ENCODE measurements around the gene DYRK1A. TPM values are rescaled to one million over a fixed set of nuclear protein-coding genes. Genes with fewer than 3 reads are reported as not detected.
"Not testable (repeated sequence)": the region's sequence is repeated elsewhere in the genome, so short reads cannot be mapped to it uniquely, and the experiment has no call there.

Gene DYRK1A
- total RNA-seq (2014; rRNA removed; shearing (Covaris generic); ENCODE audit: low replicate concordance): 18.2 and 28.2 TPM in 2 replicates

- no peaks in the 10 kb centered on the region for H3K9me3 ChIP-seq
- peak within 1 kb of the TSS; percentile 97 for H3K4me3 ChIP-seq
- DNase-seq: peak; percentile 99
- no peaks in the 10 kb centered on the region for H3K27me3 ChIP-seq
- no peaks in the 10 kb centered on the region; the same call in 1 of the 2 replicates for H3K36me3 ChIP-seq
Measured at GRCh38 chr21:37366482-37367316, at the start of gene DYRK1A. TSS of gene DYRK1A (plus strand) at chr21:37366773. CDS start at chr21:37420375, 53,602 bp downstream.

- H3K4me3 ChIP-seq: no peak overlapping the region
- no peaks in the 10 kb centered on the region for H3K27me3 ChIP-seq
- peaks cover 2% of the 10 kb centered on the region; the same call in 1 of the 2 replicates for H3K9me3 ChIP-seq
- no peak for DNase-seq
- H3K36me3 ChIP-seq: no peaks in the 10 kb centered on the region
Measured at GRCh38 chr21:37319551-37319950, 47.0 kb upstream of the DYRK1A start.

GRCh38 chr21:37322084-37322483 is 44.5 kb upstream of the DYRK1A start:
- Histone ChIP-seq H3K4me3 (no peak overlapping the region), H3K36me3 (no peaks in the 10 kb centered on the region), H3K27me3 (no peaks in the 10 kb centered on the region), H3K9me3 (0 out of 2 replicates have a peak, but pooled peaks cover 2% of the 10 kb centered on the region)
- DNase-seq: no peak

- Histone ChIP-seq H3K36me3 (no peaks in the 10 kb centered on the region), H3K4me3 (no peak overlapping the region), H3K27me3 (no peaks in the 10 kb centered on the region), H3K9me3 (no peaks in the 10 kb centered on the region)
- DNase-seq: no peak
Measured at GRCh38 chr21:37324558-37324957, 42.0 kb upstream of the DYRK1A start.

- not testable (repeated sequence) for H3K36me3 ChIP-seq, H3K4me3 ChIP-seq, H3K27me3 ChIP-seq, H3K9me3 ChIP-seq, DNase-seq
Measured at GRCh38 chr21:37328147-37328546, 38.4 kb upstream of the DYRK1A start.

GRCh38 chr21:37331411-37331810 is 35.2 kb upstream of the DYRK1A start:
- H3K4me3 ChIP-seq: no peak overlapping the region
- H3K9me3 ChIP-seq: no peaks in the 10 kb centered on the region; the same call in 1 of the 2 replicates
- H3K36me3 ChIP-seq: no peaks in the 10 kb centered on the region
- no peaks in the 10 kb centered on the region for H3K27me3 ChIP-seq
- no peak for DNase-seq

- no peaks in the 10 kb centered on the region for H3K27me3 ChIP-seq
- DNase-seq: no peak
- H3K4me3 ChIP-seq: no peak overlapping the region
- H3K36me3 ChIP-seq: no peaks in the 10 kb centered on the region
- peaks cover 5% of the 10 kb centered on the region; the same call in 1 of the 2 replicates for H3K9me3 ChIP-seq
Measured at GRCh38 chr21:37335053-37335452, 31.5 kb upstream of the DYRK1A start.

GRCh38 chr21:37337179-37337578 is 29.4 kb upstream of the DYRK1A start:
- no peak overlapping the region for H3K4me3 ChIP-seq
- H3K27me3 ChIP-seq: no peaks in the 10 kb centered on the region
- no peak for DNase-seq
- H3K9me3 ChIP-seq: peaks cover 5% of the 10 kb centered on the region; the same call in 1 of the 2 replicates
- no peaks in the 10 kb centered on the region for H3K36me3 ChIP-seq

- no peak for DNase-seq
- no peak overlapping the region for H3K4me3 ChIP-seq
- H3K36me3 ChIP-seq: no peaks in the 10 kb centered on the region
- no peaks in the 10 kb centered on the region for H3K27me3 ChIP-seq
- H3K9me3 ChIP-seq: peaks cover 5% of the 10 kb centered on the region; the same call in 1 of the 2 replicates
Measured at GRCh38 chr21:37337831-37338230, 28.7 kb upstream of the DYRK1A start.

GRCh38 chr21:37338671-37339551 is 27.7 kb upstream of the DYRK1A start:
- H3K4me3 ChIP-seq: no peak overlapping the region
- H3K9me3 ChIP-seq: peaks cover 5% of the 10 kb centered on the region; the same call in 1 of the 2 replicates
- no peaks in the 10 kb centered on the region for H3K27me3 ChIP-seq
- no peaks in the 10 kb centered on the region for H3K36me3 ChIP-seq
- peak; percentile 84 for DNase-seq

- Histone ChIP-seq H3K36me3 (no peaks in the 10 kb centered on the region), H3K4me3 (no peak overlapping the region), H3K27me3 (no peaks in the 10 kb centered on the region), H3K9me3 (peaks cover 5% of the 10 kb centered on the region; the same call in 1 of the 2 replicates)
- no peak for DNase-seq
Measured at GRCh38 chr21:37339552-37339939, 27.0 kb upstream of the DYRK1A start.

GRCh38 chr21:37341254-37341960 is 25.2 kb upstream of the DYRK1A start:
- H3K9me3 ChIP-seq: peaks cover 5% of the 10 kb centered on the region; the same call in 1 of the 2 replicates
- no peaks in the 10 kb centered on the region for H3K27me3 ChIP-seq
- no peaks in the 10 kb centered on the region for H3K36me3 ChIP-seq
- no peak for DNase-seq
- no peak overlapping the region for H3K4me3 ChIP-seq

GRCh38 chr21:37342046-37342632 is 24.4 kb upstream of the DYRK1A start:
- no peak for DNase-seq
- Histone ChIP-seq H3K4me3 (no peak overlapping the region), H3K27me3 (no peaks in the 10 kb centered on the region), H3K36me3 (no peaks in the 10 kb centered on the region), H3K9me3 (peaks cover 1% of the 10 kb centered on the region; the same call in 1 of the 2 replicates)

- Histone ChIP-seq H3K9me3 (peaks cover 26% of the 10 kb centered on the region), H3K4me3 (no peak overlapping the region), H3K27me3 (no peaks in the 10 kb centered on the region), H3K36me3 (no peaks in the 10 kb centered on the region)
- no peak for DNase-seq
Measured at GRCh38 chr21:37346841-37347430, 19.6 kb upstream of the DYRK1A start.

- Histone ChIP-seq H3K9me3 (peaks cover 26% of the 10 kb centered on the region), H3K27me3 (no peaks in the 10 kb centered on the region), H3K4me3 (no peak overlapping the region), H3K36me3 (no peaks in the 10 kb centered on the region)
- no peak for DNase-seq
Measured at GRCh38 chr21:37348664-37349063, 17.9 kb upstream of the DYRK1A start.

GRCh38 chr21:37350472-37350871 is 16.1 kb upstream of the DYRK1A start:
- Histone ChIP-seq H3K36me3 (no peaks in the 10 kb centered on the region), H3K9me3 (peaks cover 26% of the 10 kb centered on the region), H3K4me3 (no peak overlapping the region), H3K27me3 (no peaks in the 10 kb centered on the region)
- DNase-seq: no peak

Data from MG63 (cell line).